ENCODE measurements around the gene OR4C15.

OR4C15 gene

DNA sequence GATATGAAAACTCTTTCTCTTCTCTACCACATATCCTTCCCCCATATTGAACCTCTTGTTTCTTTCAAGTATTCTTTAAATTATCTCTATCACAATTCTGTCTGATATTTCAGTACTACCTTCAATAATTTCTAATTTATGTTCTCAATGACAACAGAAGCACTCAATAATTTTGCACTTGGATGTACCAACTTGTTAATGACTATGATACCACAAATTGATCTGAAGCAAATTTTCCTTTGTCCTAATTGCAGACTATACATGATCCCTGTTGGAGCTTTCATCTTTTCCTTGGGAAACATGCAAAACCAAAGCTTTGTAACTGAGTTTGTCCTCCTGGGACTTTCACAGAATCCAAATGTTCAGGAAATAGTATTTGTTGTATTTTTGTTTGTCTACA lies at the start of gene OR4C15:
OR4C15 (plus strand) TSS at position 301 of the 400 bp plus-strand sequence; CDS start at position 301, 0 bp downstream.
- no peak for DNase-seq

DNA sequence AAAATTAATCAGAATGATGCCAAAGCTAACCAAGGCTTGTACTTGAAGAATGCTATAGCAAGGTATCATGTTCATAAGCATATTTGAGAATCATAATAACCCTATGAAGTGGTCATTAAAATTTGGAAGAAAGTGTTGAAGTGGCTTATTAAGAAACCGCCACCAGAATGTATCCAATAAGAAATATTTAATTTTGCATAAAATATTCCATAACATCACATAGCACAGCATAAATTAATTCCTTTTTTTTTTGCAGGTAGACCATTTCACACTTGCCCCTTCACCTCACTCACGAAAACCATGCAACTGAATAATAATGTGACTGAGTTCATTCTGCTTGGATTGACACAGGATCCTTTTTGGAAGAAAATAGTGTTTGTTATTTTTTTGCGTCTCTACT lies 17.6 kb downstream of the OR4C15 start, which contains the start of gene OR4C16:
OR4C16 (plus strand) TSS at position 301 of the 400 bp plus-strand sequence; CDS start at position 301, 0 bp downstream.
- DNase-seq: no peak

DNA sequence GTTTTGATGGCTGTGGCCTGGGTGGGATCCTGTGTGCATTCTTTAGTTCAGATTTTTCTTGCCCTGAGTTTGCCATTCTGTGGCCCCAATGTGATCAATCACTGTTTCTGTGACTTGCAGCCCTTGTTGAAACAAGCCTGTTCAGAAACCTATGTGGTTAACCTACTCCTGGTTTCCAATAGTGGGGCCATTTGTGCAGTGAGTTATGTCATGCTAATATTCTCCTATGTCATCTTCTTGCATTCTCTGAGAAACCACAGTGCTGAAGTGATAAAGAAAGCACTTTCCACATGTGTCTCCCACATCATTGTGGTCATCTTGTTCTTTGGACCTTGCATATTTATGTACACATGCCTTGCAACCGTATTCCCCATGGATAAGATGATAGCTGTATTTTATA lies 18.3 kb downstream of the OR4C15 start:
- no peak for DNase-seq
